Islet of Langerhans (tissue), 1 donor: Measurements from ENCODE around the gene LMBRD1.
"Not testable (repeated sequence)": the region's sequence is repeated elsewhere in the genome, so short reads cannot be mapped to it uniquely, and the experiment has no call there.

Experiments
- FAIRE-seq: peaks from one replicate; lab custom pipeline; 2011; peaks lifted over from hg19 to GRCh38; lab: Jason Lieb, UNC

The LMBRD1 gene

DNA sequence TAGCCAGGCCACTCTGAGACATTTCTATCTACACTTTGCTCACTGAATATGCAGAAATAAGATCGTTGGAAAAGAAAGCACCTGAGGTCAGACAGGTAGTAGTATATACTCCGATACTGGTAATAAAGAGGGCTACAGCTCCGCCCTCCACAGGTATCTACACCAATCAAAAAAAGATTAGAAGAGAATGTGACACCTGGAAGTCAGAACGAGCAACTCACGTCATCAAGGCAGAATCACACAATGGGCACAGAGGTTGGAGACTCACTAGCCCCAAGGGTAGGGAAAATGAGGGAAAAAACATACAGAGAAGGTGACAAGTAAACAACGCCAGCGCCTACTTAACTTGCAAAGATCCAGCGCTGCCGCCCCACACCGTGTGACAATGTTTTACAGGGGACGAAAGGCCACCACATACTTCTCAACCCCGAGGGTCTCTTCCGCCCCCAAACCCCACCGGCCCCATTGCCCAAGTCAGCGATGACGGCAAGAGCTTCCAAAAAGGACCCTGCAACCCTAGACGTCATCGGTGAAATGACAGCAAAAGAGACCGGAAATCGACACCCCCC lies 653 bp downstream of the LMBRD1 start:
- FAIRE-seq, result peak; percentile 99

DNA sequence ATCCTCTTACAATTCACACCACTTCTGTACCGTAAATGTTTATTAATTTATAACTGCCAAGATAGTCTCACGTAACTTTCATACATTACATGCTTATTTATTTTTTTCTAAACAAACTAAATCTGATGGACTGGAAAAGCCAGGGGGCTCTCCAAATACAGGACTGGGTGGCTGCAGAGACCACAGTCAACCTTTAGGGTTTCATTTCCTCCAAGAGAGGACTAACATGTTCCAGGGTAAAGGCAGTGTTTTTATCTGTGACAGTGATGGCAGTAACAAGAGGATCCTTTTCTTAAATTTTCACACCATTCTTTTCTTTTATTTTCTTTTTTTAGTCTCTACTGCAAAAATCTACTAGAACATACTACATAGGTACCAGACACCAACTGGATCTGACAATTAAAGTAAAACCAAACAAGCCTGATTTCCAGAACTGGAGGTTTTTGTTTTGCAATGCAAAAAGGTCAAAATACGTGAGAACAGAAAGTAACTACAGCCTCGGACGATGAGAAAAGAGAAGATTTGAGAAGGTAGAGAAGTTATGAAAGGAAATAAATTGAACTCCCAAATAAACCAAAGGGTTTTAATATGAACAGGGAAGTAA lies 1.2 kb downstream of the LMBRD1 start:
- peak; percentile 17 for FAIRE-seq

DNA sequence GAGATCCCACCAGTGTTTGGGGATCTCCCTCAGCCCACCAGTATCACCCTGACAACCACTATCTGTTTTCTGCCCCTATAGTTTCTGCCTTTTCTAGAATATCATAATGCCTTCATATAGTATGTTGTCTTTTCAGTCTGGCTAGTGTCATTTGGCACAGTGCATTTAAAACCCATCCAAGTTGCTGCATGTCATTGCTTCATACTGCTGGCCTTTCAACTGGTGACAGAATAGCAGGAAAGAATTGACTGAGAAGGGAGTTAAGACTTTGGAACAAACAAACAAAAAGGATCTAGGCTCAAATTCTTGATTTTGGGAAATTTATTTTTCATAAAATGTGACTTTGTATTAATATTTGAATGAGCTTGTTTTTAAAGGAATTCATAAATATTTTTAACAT lies 4.5 kb downstream of the LMBRD1 start:
- no peak for FAIRE-seq

DNA sequence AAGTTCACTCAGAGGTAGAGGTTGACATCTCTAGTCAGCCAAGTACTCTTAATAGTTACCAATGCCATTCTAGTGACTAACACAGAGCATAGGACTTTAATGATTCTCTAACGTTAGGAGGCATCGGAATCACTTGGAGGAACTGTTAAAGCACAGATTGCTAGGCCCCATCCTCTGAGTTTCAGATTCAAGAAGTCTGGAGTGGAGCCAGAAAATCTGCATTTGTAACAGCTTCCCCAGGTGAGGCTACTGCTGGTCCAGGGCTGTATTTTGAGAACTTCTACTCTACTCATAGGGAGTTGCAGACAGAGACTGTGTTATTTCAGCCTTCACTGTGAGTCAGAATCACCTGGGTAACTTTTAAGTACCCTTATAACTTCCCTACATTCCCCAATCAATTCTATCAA lies 5.7 kb downstream of the LMBRD1 start:
- no peak for FAIRE-seq

DNA sequence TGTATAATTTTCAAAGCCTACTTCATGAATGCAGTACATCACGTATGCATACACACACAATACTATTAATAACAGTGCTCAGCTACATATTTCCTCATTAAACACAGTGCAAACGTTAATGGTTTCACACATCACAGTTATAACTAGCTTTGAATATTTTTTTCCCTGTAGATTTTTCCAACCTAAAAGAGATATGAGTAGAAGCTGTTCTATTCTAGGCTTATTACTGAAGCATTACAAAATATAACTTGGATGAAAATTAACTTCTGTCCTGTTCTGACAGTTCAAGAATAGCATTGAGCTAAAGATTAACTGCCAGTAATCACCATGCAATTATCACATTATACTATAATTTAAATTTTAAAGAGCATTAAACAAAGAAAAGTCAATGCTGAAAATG lies 6.2 kb downstream of the LMBRD1 start:
- peak; percentile 71 for FAIRE-seq

DNA sequence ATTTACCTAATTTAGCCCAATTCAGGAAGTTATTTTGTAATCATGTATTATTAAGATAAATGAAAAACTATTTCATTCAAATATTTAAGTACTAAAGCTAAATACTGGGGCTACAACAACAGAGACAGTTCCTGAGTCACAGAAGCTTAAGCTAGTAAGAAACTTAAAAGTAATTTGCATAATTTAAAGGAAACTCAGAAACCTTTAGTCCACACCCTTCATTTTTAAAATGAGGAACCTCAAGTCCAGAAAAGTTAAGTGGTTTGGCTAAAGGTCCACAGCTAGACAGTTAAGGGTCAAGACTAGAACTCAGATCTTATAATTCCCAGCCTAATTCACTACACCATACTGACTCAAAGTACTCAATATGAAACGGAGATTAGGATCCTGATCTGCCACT lies 7.2 kb downstream of the LMBRD1 start:
- FAIRE-seq, result no peak

DNA sequence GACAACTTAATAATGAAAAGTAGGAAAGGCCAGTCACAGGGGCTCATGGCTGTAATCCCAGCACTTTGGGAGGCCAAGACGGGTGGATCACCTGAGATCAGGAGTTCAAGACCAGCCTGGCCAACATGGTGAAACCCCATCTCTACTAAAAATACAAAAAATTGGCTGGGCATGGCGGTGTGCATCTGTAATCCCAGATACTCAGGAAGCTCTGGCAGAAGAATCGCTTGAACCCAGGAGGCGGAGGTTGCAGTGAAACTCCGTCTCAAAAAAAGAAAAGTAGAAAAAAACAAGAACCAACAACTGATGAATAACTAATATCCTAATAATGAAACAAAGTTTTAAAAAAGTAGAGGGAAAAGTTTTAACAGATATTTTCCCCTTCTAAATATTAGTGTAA lies 9.4 kb downstream of the LMBRD1 start:
- not testable (repeated sequence) for FAIRE-seq

DNA sequence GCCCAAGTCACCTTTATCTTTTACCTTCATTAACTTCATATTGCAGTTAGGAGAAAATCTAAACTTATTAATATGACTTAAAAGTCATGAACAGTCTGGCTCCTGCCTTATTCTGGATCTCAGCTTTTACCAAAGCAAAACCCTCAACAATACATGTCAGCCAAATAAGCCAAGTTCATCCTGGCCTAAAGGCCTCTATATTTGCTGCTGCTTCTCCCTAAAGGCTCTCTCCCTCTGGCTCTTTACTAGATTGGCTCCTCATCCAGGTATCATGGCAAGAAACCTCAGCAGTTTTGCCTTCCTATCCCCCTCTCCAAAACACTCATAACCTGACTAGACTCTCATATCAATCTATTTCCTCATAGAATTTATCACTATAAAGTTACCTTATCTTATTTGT lies 11.1 kb downstream of the LMBRD1 start:
- FAIRE-seq, result no peak

DNA sequence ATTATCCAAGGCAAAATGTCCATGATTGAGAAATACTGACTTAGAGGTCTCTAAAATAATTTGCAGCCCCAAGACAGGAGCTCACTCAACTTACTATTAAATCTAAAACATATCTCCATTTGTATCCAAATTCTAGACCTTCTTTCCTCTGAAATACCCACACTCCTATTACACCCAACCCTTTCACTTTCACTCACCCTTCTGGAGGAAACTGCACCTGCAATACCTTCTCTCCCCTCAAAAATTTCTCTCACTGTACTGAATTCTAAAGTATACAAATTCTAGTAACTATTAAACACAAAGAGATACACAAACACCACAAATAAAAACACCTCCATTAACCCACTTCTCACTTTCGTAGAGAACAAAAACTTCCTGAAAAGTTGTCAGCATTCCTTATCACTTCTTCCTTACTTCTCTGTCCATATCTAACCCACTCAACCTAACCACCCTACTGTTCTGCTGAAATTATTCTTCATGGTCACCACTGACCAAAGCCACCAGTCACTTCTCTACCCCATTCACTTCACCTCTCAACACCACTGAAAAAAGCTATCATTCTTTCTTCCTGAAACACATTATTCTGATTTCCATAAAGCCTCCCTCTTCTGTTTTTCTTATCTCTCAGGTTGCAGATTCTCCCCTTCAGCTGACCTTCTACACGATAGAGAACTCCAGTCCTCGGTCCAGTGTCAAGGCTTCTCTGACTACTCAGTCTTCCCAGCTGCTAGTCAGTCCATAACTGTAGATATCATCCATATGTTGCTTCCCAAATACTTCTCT lies 12.0 kb downstream of the LMBRD1 start:
- FAIRE-seq, result no peak

DNA sequence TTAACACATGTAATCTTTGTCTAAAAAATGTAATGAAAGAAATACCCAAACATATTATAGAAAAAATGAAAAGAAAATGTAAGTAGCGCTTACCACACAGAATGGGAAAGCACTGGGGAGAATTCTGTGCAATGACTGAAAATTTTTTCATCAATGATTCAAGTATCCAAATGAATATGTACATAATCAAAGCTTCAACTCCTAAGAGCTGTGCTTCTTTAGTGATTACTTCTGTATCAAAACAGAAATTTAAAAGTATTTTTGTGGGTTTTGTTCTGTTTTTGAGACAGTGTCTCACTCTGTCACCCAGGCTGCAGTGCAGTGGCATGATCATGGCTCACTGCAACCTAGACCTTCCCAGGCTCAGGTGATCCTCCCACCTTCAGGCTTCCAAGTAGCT lies 13.7 kb downstream of the LMBRD1 start:
- FAIRE-seq, result no peak

DNA sequence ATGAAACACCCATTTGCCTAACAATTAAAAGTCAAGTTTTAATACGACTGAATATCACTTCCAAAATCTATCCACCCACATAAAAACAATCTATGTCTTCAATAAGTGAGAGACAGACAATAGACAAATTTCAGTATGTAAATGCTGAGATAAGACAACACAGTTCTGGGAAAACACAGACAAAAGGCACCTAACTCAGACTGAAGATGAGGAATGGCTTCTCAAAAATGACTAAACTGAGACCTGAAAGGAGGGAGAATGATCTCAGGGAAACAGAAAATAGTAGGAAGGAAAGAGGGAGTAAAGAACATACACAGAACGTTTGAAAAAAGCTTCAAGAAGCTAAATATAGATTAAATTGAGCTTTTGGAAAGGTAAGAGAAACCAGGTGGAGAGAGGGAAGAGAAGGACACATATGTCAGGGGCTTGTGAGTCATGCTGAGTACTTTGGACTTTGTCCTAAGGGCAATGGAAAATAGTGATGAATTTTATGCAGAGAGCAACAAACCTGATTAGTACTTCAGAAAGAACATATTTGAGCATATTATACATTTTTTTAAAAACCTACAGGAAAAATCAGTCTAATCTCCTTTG lies 16.1 kb downstream of the LMBRD1 start:
- FAIRE-seq, result peak; percentile 100

DNA sequence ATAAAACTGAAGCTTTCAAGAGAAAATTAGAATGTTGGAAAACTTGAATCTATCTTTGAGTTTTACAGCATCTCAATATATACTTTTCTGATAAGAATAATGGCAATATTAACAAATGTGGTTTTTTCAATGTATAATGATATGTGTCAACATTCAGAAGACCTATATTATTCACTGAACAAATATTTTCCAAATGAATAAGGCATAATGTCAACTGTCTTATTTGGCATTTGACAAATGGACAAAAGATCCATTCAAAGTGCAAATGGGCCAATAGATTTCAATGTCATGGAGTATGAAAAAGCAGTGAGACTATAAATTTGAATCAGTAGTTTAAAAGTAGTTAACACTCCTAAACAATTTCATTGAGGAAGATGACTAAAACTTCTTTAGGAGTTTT lies 20.9 kb downstream of the LMBRD1 start:
- no peak for FAIRE-seq

DNA sequence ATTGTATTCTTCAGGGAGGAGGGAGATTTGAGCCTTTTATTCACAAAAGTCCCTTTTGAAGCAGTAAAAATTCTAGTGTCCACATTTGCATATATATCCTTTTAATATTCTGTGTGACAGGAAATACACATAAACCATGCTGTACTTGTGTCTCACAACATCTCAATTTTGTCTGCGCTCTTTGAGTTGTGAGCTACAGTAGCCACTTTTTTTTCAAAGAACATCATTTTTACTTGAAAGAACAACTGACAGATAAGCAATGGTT lies 21.3 kb downstream of the LMBRD1 start:
- FAIRE-seq, result no peak

DNA sequence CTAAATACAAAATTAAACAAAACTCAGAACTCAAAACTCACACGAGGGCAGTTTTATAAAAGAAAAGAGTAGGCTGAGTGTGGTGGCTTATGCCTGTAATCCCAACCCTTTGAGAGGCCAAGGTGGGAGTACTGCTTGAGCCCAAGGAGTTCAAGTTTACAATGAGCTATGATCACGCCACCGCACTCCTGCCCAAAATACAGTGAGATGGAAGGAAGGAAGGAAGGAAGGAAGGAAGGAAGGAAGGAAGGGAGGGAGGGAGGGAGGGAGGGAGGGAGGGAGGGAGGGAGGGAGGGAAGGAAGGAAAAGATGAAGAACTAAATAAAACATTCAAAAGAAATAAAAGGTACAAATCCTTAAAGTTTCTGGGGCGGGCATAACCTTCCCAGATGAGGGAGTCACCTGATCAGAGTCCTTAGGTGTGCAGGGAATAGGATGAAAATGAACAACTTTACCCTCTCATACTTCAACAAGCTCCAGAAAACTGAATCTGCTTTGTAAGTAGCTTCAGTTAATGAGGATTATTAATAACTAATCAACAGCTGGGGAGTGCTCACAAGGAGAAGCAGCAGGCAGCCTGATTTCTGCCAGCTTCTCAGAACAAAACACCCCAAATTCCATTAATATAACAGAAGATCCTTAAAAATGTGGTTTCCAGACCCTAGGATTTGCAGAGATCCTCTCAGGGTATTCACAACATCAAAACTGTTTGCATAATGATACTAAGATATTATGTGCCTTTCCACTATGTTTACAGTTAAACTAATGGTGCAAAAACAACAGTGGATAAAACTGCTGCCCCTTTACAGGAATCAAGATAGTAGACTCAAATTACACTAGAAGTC lies 21.8 kb downstream of the LMBRD1 start:
- FAIRE-seq, result no peak

DNA sequence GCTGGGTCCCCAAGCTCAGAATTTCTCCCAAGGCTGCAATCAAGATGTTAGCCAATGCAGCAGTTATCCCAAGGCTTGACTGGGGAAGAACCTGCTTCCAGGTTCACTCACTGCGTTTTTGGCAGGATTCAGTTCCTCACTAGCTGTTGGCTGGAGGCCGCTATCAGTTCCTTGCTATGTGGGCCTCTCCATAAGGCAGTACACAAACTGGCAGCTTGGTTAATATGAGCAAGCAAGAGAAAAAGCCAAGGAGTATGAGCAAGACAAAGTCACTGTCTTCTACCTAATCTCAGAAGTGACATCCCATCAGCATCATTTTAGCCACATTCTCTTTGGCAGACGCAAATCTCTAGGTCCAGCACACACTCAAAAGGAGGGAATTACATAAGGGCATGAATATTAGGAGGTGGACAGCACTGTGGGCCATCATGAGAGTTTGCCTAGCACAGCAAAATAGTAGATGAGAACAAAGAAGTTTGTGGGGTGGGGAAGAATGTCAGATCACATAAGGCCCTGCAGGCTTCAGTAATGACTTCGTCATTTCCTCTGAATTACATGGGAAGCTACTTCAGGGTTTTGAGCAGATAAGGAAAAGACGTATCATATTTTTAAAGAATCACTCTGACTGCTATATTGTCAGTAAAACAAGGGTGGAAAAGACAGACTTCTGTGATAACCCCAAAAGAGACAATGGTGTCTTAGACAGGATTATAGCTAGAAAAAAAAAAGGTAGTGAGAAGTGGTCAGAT lies 25.5 kb downstream of the LMBRD1 start:
- FAIRE-seq, result no peak

DNA sequence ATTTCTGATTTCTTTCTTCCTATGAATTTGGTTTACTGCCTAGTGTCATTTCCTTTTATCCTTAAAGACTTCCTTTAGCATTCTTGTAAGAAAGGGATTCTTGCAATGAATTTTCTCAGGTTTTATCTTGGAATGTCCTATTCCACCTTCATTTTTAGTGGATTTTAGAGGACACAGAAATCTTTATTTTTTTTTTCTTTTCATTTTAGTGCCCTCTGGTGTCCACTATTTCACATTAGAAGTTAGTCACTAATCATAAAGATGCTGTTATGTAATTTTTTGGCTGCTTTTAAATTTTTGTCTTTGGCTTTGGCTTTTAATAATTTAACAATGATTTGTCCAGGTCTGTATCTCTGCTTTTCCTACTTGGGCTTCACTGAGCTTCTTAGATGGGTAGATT lies 28.1 kb downstream of the LMBRD1 start:
- peak; percentile 66 for FAIRE-seq

DNA sequence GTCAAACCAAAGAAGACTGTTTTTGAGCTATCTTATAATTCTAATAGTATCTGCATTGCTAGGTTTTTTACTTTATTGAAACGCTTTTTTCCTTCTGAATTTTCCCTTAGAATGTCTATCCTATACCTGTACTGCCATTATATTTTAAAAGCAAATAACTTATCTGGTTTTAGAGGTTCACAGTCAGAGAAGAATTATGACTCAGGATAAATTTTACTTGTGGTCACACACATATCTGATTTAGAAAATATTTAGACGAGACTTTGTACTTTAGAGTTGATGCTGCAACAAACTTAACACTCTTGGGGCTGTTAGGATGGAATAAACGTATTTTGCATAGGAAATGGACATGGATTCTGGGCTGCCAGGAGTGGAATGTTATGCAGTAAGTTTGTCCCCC lies 33.0 kb downstream of the LMBRD1 start:
- FAIRE-seq, result no peak

DNA sequence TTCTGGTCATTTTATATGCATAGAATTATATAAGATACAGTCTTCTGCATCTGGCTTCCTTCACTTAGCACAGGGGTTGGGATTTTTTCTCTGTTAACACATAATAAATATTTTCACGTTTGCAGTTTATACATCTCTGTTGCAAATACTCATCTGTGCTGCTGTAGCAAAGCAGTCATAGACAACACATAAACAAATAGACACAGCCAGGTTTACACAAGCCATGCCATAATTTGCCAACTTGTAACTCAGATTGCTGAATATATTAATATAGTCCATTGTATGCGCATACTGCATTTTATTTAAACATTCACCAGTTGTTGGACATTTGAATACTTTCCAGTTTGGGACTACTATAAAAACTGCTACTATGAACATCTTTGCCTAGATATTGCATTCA lies 35.0 kb downstream of the LMBRD1 start:
- no peak for FAIRE-seq

DNA sequence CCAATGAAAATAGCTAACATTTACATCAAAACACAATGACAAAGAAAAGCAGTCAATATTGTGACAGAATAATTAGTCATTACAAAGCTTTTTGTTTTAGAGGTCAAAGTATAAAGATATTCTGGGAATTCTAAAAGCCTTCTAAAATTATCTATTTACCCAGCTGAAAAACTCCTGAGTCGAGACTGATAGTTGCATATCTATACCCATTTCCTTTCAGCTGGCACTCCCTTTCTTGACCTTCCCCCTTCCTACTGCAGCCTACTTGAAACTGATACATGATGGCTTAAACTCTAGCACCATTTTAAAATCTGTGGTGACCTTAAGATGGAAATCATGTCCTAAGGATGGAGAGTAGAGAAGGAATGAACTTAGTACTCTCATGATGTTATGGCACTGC lies 38.6 kb downstream of the LMBRD1 start:
- no peak for FAIRE-seq

DNA sequence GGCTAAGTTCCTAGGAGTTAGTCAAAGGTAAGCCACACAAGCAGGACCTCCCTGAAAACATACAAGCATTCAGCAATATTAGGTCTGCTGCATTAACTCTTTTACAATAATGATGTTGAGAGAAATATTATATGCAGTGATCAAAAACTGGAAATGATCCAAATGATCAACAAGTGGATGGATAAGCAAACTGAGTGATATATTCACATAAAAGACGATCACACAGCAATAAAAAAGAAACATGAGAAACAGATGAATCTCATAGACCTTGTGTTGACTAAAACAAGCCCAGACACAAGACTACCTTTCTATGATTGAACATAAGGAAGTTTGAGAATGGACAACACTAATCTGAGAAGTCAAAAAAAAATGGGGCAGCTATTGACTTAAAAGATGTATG lies 39.9 kb downstream of the LMBRD1 start:
- no peak for FAIRE-seq

DNA sequence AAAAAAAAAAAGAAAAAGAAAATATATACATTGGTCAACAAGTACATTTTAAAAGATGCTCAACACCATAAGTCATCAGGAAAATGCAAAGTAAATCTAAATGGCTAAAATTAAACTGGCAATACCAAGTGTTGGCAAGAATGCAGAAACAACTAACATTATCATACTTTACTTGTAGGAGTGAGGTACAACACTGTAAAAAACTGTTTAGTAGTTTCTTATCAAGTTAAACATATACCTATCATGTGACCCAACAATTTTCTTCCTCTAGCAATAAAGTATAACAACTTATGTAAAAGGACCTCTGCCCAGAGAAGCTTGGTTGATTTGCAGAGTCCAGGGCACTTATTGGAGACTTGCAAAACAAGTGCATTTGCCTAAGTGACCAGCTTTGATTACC lies 40.4 kb downstream of the LMBRD1 start:
- no peak for FAIRE-seq

DNA sequence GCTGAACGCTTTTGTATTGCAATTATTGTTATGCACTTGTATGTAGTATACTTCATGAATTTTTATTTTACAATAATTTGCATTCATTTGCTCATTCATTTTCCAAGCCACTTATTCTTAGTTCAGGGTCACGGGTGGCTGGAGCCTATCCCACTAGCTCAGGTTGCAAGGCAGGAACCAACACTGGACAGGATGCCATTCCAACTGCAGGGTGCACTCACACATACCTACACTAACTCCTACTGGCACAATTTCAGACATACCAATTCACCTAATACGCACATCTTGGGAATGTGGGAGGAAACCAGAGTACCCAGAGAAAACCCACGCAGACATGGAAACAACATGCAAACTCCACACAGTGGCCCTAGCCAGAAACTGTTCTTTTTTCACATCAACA lies 61.8 kb downstream of the LMBRD1 start:
- FAIRE-seq, result no peak
